ENCODE measurements around the gene ZBTB7C.
"Not testable (repeated sequence)": the region's sequence is repeated elsewhere in the genome, so short reads cannot be mapped to it uniquely, and the experiment has no call there.

Gene ZBTB7C

DNA sequence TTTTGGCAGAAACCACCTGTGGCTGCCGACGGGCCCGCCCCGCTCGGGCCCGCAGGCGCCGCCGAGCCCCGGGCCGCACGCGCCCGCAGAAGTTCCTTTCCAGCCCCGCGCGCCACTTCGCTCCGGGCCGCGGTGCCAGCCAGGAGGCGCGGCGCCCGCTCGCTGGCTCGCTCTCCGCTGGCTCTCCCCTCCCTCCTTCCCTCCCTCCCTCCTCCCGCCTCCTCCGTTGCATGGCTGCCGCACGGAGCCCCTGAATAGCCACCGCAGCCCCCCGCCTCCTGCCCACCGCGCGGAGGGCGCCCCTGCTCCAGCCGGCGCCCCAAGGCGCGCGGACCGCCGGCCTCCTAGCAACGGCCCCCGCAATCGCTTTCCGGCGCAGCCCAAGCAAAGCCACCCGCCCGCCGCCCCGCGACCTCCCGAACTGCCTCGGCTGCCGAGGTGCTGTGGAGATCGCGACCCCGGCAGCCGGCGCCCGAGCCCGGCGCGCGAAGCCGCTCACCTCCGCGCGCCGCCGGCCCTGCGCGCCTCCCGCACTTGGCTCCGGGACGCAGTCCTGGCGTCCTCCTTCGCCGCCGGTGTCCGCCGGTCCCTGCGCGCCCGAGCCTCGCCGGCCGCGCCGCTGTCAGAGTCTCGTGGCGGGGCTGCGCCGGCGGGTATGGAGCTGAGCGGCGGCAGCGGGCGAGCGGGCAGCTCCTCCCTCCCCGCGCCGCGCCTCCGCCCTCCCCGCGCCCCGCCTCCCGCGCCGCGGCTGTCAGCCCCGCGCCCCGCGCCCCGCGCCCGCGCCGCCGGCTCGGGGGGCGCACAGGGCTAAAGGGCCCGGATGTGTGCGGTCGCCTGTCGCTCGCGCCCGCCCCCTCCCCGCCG lies at the start of gene ZBTB7C:
ZBTB7C (minus strand) TSS at position 657 of the 864 bp plus-strand sequence.
- DNase-seq (ENCODE audit: low read depth): no peak
- peak within 1 kb of the TSS; percentile 69 for H3K4me3 ChIP-seq (ENCODE audit: low read depth, low read length)

DNA sequence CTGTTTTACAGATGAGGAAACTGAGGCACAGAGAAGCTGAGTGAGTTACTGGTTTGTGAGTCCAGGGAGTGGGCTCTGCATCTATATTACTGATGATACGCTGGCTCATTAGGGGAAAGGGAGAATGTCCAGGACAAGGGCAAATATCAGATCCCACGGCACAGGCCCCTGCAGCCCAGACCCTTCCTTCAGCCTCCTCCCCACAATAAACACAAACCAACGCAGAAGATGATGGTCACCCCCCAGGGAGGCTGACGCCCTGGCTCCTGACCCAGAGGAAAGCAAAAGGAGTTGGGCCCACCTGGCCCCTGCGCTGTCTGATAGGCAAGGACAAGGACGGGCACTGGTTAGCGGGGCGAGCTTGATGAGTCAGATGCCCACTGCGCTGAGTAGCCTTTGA lies 47.7 kb upstream of the ZBTB7C start:
- no peak for DNase-seq (ENCODE audit: low read depth)
- no peak overlapping the region for H3K4me3 ChIP-seq (ENCODE audit: low read depth, low read length)

DNA sequence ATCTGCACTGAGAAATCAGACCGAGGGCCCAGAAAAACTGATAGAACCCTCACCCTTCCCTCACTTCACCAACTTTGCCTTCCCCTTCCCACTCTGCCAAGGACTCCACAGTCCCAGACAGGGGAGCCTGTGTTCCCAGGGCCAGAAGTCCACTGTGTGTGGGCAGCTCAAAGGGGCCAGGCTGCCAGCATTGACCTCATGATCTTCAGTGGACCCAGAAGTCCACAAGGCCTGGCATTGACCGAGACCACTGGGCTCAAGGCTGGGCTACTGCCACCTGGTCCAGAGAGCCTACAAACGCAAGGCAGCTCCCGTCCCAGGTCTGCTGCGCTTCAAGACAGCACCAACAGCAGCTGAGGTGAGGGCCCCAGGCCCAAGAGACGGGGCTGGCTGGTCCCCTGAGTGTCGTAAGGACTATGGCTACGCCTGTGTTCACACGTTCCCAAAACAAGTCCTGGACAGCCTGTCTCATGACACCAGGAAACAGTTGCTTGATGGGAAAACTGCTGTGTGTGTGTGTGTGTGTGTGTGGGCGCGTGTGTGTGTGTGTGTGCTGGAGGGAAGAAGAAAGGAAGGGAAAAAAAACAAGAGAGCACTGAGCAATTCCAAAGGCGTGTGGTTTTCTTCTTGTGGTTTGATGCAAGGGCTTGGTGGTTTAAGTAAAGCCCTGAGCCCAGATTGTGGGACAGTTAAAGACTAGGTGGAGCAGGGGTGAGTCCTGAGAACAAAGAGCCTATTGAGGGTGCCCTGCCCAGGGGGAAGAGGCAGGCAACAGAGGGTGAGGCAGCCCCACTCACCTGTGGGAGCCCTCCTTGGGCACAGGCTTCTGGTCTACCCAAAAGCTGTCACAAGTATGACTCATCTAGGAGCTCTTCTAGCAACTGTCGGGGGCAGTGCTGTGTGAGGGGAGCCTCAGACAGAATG lies 46.6 kb upstream of the ZBTB7C start:
- DNase-seq (ENCODE audit: low read depth): peak; percentile 89
- no peak overlapping the region for H3K4me3 ChIP-seq (ENCODE audit: low read depth, low read length)

DNA sequence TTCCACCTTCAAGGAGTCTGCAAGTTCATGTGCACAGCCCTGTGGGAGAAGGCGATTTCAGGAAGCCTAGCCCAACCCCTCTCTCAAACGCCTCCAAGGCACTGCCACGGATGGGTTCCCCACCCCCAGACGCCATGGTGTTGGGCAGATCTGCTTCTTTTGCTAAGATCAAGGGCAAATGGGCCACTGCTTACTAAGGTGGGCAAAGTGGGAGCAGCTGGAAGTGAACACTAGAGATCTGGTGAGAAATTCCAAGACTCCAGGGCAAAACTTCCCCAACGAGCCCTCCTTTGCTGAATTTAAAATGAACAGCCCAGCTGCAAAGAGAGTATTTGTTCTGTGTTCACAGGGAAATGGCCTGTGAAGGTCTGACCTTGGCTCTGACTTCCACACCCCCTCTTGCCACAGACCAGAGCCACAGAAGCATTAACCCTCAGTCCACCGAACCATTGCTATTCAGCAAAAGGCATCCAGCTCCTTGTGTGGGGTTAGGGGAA lies 45.1 kb upstream of the ZBTB7C start:
- no peak for DNase-seq (ENCODE audit: low read depth)
- H3K4me3 ChIP-seq (ENCODE audit: low read depth, low read length): no peak overlapping the region

DNA sequence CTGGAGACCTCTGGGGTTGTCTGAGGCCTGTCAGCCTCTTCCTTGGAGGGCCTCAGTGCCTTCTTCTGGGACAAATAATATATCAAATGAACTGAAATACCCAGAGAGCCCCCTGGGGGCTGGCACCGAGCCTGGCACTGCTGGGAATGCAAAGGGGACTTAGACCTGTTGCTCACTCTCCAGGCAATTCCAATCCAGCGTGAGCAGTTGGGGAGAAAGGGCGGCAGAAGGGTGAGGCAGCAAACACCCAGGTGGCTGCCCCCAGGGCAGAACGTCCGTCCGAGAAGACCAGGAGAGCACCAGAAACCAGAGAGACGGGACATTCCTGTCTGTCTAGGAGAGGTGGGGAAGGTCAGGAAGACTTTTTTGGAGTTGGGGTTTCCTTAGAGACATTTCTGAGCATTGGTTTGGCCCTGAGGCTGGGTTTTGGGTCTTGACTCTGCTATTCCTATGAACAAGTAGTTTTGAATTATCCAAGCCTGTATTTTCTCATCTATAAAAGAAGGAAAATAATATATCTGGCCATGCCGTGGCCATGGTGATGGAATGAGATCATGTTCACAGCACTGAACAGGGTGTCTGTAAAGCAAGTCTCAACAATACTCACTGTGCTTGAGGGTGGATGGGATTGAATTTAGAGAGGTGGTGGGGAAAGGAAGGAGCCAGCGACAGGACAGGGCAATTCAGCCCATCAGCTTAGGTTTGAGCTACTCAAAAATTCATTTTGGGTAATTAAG lies 44.3 kb upstream of the ZBTB7C start:
- no peak for DNase-seq (ENCODE audit: low read depth)
- no peak overlapping the region for H3K4me3 ChIP-seq (ENCODE audit: low read depth, low read length)

- no peak overlapping the region for H3K4me3 ChIP-seq (ENCODE audit: low read depth, low read length)
- no peak for DNase-seq (ENCODE audit: low read depth)
Measured at GRCh38 chr18:48452861-48453323, 43.7 kb upstream of the ZBTB7C start.

DNA sequence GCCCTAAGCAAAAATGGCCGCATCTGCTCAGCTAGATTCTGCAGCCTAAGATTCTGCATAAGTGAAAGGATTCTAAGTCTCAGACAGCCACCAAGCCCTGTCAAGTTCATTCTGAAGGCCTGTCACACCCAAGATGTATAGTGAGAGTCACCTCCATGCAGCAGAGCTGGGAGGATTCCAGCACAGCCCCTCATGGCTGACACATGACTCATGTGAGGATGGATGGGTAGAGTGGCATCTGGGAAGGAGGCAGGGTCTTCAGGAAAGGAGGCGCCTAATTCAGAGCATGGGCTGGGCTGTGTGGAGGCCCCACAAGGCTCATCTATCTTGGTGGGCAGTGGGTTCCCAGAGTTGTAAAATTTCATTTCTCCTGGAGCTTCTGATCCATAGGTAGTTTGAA lies 41.5 kb upstream of the ZBTB7C start:
- H3K4me3 ChIP-seq (ENCODE audit: low read depth, low read length): no peak overlapping the region
- no peak for DNase-seq (ENCODE audit: low read depth)

DNA sequence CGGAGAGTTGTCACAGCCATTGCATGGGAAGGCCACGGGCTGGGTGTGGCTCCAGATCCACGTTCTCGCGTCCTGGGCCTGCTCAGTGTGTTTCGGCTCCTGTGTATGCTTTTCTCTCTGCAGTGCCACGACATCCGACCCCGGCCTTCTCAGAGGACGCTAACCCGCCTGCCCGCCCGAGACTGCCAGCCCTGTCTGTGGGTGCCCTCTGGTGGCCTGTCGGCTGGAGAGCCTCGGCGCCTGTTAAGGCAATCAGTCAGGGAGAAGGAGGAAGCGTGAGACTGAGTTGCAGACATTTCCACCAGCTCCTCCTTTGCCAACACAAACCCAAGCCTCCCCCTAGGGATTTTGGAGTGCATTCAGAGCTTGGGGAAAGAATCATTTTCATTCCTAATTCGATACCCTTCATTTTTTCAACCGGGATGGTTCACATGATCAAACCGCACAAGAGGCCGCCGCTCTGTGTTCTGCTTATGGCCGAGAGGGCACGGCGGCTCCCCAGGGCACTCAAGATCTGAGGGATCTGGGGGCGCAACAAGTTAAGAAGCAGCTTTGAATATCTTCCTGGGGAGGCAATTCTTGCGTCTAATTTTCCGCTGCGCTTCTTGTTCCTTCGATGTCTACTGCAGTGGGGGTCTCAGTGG lies 37.5 kb upstream of the ZBTB7C start:
- no peak for DNase-seq (ENCODE audit: low read depth)

GRCh38 chr18:48445540-48445939 lies 36.4 kb upstream of the ZBTB7C start:
- H3K4me3 ChIP-seq (ENCODE audit: low read depth, low read length): no peak overlapping the region
- peak; percentile 55 for DNase-seq (ENCODE audit: low read depth)

More for the DNA sequence above, 37.5 kb upstream of the ZBTB7C start:
- H3K4me3 ChIP-seq (ENCODE audit: low read depth, low read length): no peak overlapping the region

DNA sequence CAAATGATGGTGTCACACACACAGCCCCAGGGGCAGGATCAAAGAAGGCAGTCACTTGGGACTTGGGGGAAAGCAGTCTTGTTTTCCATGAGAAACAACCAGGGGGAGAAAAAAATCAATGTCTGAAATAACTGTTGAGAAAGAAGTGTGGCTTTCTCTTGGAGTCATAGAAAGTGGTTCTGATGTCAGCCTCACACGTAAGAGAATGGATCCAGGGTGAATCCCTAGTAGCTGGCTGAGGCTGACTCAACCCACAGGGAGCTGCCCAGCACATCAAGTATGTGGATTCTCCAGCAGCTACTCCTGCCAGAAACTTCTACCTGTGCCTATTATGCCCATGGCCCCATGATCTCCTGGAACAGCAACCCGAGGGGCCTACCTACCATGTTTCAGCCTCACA lies 33.6 kb upstream of the ZBTB7C start:
- DNase-seq (ENCODE audit: low read depth): no peak
- H3K4me3 ChIP-seq (ENCODE audit: low read depth, low read length): no peak overlapping the region

DNA sequence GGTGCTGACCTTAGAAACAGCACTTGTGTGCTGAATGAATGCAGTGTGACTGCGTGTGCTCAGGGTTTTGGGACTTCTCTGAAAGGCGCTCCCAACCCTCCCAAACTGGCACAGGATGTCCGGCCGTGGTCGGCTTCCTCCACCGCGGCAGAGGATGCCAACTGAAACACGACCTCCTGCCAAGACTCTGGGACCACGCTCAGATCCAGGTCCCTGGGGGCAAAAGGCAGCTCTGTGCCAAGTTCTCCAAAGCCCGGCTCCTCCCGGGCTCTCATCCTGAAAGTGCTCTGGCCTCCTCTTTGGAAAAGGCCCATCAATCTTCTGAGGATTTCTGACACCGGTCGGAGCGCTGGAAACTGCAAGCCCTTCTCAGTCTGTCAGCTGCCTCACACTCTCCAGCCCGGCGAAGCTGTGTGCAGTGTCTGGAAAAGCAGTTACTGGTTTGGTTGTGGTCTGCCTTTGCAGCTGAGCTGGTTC lies 32.3 kb upstream of the ZBTB7C start:
- peak overlapping the region; percentile 4 for H3K4me3 ChIP-seq (ENCODE audit: low read depth, low read length)
- no peak for DNase-seq (ENCODE audit: low read depth)

GRCh38 chr18:48440924-48441323 lies 31.7 kb upstream of the ZBTB7C start:
- no peak for DNase-seq (ENCODE audit: low read depth)
- no peak overlapping the region for H3K4me3 ChIP-seq (ENCODE audit: low read depth, low read length)

DNA sequence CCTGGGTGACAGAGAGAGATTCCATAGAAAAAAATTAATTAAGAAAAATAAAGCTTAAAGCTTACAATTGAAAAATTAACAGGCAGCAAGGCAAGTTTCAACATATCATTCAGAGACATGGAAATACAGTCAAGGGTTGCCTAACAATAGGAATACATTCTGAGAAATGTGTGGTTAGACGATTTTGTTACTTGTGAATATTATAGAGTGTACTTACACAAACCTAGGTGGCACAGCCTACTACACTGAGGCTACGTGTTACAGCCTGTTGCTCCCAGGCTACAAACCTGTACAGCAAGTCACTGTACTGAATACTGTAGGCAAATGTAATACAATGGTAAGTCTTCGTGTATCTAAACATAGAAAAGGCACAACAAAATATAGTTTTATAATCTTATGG lies 27.7 kb upstream of the ZBTB7C start:
- no peak for DNase-seq (ENCODE audit: low read depth)
- no peak overlapping the region for H3K4me3 ChIP-seq (ENCODE audit: low read depth, low read length)

GRCh38 chr18:48434382-48434781 lies 25.2 kb upstream of the ZBTB7C start:
- DNase-seq (ENCODE audit: low read depth); H3K4me3 ChIP-seq (ENCODE audit: low read depth, low read length): not testable (repeated sequence)

- no peak overlapping the region for H3K4me3 ChIP-seq (ENCODE audit: low read depth, low read length)
- no peak for DNase-seq (ENCODE audit: low read depth)
Measured at GRCh38 chr18:48433541-48433940, 24.4 kb upstream of the ZBTB7C start.

DNA sequence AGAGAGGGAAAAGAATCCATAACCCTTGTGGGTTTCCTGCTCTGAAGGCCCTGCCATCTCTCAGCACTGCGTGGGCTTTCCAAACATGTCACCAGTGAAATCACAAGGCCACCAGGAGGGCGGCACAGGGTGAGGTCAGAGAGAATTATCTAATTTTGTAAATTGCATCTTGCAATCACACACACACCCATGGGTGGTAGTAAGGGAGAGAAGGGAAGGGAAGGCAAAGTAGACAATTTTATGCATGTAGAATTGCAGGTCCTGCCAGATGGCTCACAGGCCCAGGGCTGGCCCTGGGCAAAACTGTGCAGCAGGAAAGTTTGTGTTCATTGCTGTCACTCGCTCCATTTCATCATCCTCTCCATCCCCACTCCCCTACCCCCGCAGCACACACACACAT lies 21.0 kb upstream of the ZBTB7C start:
- no peak overlapping the region for H3K4me3 ChIP-seq (ENCODE audit: low read depth, low read length)
- DNase-seq (ENCODE audit: low read depth): no peak

DNA sequence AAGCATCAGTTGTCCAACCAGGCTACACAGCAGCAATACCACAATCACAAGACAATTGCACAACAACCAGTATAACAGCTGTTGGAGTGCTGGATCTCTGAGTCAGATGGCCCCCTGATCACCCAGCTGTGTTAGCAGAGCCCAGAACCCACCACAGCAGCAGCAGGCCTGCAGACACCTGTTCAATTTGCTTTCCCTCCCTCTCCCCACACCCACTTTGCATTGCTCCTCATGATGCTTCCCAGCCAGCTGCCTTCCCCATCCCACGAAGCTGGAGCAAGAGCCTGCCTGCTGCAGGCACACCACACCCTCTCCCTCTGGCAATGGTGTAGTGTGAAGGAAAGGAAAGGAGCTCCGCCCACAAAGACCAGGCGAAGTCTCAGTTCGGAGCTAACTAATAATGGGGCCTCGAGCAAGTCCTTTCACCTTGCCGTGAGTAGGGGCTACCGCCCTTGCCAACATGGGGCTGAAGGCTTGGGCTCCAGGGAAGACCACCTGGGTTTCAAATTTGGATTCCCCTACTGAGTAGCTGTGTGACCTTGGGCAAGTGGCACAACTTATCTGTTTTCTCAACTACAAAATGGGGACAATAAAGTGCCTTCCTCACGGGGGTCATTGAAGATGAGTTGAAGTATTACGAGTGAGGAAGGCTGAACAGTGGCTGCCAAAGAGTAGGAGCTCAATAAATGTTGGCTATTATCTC lies 19.4 kb upstream of the ZBTB7C start:
- peak; percentile 60 for DNase-seq (ENCODE audit: low read depth)
- H3K4me3 ChIP-seq (ENCODE audit: low read depth, low read length): no peak overlapping the region

DNA sequence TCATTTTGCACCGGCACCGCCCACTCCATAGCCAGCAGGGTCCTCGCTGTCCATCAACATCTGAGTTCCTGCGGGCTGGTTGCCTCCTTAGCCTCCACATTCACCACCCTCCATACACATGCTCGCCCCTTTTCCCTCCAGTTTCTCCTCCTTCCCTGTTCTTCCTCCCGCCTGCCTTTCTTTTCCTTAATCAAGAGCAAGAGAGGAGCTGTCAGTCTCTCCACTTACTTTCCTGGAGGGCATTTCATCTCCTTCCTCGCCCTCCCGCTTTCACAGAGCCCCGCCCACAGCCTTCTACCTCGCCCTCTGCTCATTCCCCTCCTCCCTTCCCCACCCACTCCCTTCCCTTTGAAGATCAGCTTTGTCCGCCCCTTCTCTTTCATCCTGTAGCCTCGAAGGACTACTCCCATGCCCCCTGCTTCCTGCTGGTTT lies 13.8 kb upstream of the ZBTB7C start:
- no peak for DNase-seq (ENCODE audit: low read depth)
- H3K4me3 ChIP-seq (ENCODE audit: low read depth, low read length): no peak overlapping the region

Data from skeletal muscle cell (primary cell).